COLO668 (cell line): ENCODE data around the gene MARCHF5.
"Not testable (repeated sequence)": the region's sequence is repeated elsewhere in the genome, so short reads cannot be mapped to it uniquely, and the experiment has no call there.

Experiments
- DNase-seq: peaks from one replicate; lab custom pipeline; 2025; ENCODE audit not compliant: unreplicated experiment; lab: John Stamatoyannopoulos, UW

The MARCHF5 gene

DNA sequence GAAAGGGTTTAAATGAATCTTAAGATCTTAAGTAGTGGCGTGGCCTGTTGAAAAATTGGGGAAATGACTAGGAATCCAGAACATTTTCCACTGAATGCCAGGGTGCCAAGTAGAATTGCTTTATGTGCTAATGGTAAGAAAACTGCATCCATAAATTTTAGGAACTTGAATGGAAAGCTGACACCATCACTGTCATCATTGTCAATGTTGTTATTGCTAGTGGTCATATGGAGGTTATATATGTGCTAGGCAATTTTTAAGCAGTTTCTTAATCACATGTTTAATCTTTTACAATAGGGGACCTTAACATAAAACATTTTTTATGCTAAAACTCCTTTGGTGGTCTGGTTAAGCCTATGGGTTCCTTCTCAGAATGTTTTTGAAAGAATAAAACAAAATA lies 13.1 kb downstream of the MARCHF5 start:
- DNase-seq = no peak

DNA sequence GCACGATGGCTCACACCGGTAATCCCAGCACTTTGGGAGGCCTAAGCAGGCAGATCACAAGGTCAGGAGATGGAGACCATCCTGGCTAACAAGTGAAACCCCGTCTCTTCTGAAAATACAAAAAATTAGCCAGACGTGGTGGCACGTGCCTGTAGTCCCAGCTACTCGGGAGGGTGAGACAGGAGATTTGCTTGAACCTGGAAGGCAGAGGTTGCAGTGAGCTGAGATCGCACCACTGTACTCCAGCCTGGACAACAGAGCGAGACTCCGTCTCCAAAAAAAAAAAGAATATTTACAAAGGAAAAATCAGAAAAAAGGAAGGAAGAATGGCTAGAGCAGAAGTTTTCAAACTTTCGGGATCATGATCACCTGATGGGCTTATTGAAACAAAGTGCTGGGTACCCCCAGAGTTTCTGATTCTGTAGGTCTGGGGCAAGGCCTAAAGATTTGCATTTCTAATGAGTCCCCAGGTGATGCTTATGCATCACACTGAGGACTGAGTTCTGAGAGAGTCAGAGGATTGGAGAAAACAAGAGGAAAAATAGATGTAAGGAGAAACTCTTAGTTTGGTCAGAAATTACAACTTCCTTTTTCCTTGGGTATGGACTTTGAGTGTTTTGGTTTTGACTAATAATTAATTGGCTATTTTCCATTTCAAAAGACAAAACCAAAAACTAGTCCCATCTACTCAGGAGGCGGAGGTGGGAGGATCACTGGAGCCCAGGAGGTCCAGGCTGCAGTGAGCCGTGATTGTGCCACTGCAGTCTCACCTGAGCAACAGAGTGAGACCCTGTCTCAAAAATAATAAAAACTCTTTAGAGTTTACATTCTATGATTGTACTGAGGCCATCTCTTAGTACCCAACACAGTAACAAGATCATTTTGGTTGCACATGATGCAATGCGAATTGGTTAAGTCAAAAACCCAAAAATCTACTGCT lies 14.4 kb downstream of the MARCHF5 start:
- DNase-seq = no peak

DNA sequence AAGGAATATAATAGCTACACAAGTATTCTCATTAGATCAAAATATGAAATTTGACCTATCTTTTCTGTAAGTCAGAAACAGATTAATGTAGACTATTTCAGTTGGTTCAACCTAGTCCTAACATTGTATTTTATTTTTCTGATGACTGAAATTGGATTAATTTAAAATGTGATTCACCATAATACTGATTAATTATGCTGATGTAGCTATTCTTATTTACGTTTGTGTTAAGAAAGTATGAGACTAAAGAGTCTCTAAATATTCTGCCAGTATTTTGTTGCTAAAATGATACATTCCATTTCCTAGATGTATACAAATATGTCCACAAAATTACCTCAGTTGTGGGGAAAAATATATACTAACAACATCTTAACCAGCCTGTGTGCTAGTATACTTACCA lies 18.3 kb downstream of the MARCHF5 start:
- no peak for DNase-seq

DNA sequence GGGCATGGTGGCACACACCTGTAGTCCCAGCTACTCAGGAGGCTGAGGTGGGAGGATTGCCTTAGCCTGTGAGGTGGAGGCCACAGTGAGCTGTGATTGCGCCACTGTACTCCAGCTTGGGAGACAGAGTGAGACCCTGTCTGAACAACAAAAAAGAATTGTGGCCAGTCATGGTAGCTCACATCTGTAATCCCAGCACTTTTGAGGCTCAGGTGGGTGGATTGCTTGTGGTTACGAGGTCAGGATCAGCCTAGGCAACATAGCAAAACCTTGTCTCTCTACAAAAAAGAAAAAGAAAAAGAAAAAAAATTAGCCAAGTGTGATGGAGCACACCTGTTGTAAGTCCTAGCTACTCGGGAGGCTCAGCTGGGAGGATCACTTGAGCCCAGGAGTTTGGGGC lies 22.8 kb downstream of the MARCHF5 start:
- no peak for DNase-seq

DNA sequence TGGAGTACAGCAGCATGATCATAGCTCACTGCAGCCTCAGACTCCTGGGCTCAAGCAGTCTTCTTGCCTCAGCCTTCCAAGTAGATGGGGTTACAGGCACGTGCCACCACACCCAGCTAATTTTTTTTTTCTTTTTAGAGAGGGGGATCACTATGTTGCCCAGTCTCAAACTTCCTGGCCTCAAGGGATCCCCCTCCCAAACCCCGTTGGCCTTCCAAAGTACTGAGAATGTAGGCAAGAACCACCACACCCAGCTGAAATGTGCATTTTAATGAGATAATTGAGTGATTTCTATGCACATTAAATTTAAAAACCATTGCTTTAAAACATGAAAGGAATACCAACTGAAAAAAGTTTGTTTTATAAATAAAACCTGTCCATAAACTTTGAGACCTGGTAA lies 25.6 kb downstream of the MARCHF5 start:
- DNase-seq = no peak

DNA sequence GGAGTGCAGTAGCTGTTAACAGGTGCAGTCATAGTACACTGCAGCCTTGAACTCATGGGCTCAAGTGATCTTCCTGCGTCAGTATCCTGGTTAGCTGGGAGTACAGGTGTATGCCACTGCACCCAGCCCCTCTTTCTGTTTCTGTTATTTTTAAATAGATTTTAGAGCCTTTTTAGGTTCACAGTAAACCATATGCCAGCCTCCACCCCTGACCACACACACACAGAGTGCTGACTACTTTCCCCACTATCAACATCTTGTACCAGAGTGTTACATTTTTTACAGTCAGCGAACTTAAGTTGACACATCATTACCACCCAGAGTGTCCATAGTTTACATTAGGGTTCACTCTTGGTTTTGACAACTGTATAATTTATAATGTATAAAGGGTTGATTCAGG lies 32.1 kb downstream of the MARCHF5 start:
- no peak for DNase-seq

DNA sequence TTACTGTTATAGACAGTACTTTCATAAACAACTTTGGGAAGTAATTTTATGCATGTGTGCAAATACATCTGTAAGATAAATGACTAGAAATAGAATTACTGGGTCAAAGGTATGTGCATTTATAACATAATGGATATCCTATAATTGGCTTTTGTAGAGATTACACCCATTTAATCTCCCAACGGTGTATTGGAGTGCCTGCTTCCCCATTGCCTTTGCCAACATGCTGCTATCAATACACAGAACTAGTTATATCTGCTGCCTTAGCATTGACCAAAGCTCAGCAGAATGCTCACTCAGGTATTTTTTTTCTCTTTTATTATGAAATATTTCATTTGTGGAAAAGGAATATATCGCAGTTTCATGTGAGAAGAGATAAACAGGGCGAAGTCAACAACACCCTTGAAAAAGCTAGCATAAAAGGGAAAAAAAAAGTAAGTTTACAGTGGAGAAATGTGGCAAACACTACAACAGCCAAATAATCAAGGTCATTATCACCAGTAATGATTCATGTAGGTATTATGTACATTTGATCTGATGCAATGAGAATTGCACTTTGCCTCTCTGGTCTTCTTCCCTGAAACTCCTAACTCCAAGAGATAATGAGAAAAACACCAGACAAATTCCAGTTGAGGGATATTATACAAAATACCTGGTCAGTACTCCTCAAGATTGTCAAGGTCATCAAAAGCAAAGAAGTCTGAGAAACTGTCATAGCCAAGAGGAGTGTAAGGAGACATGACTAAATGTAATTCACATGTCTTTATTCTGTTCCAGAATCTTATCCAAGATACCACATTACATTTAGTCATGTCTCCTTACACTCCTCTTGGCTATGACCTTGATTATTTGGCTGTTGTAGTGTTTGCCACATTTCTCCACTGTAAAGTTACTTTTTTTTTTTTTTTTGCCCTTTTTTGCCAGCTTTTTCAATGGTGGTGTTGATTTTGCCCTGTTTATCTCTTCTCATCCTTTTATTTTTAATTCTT lies 36.8 kb downstream of the MARCHF5 start:
- DNase-seq = no peak

DNA sequence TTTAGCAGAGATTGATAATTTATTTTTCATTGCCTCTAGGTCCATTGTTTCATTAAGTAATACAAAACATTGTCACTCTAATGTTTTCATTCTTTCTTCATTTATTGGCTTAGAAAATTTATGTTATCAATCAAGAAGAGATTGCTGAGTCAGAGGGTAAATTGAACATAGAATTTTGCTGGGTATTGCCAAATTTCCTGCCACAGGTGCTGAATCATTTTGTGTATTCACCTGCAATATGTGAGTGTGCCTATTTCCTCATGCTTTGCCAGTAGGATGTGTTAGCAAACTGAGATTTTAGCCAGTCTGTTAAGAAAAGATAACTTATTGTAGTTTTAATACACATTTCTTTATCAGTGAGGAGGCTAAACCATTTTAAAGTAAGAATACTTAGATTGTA lies 38.0 kb downstream of the MARCHF5 start:
- DNase-seq = no peak

DNA sequence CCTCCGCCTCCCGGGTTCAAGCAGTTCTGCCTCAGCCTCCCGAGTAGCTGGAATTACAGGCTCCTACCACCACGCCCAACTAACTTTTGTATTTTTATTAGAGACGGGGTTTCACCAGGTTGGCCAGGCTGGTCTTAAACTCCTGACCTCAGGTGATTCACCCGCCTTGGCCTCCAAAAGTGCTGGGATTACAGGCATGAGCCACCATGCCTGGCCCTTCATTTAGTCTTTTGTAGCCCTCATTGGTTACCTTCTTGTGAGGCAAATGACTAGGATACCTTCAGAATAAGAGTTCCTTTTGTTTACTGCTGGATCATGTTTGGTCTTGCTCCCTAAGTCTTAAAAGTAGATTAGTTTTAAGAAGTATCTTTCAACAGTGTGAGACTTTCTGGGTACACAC lies 39.0 kb downstream of the MARCHF5 start:
- not testable (repeated sequence) for DNase-seq

DNA sequence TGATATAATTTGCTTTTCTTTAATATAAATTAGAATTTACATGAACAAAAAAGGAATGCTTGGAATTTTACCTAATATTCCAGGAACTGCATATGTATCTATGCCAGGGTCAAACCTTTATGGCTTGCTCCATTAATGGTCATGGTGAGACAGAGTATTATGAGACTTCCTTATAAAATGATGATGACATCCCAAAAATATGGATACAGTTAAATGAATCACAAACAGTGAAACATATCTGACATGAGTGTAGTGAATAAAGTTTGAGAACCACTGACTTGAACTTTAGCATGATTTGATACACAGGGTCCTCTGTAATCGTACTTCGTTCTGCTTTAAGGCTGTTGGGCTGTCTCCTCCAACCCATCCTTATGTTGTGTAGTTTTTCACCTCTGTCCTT lies 51.8 kb downstream of the MARCHF5 start:
- no peak for DNase-seq

DNA sequence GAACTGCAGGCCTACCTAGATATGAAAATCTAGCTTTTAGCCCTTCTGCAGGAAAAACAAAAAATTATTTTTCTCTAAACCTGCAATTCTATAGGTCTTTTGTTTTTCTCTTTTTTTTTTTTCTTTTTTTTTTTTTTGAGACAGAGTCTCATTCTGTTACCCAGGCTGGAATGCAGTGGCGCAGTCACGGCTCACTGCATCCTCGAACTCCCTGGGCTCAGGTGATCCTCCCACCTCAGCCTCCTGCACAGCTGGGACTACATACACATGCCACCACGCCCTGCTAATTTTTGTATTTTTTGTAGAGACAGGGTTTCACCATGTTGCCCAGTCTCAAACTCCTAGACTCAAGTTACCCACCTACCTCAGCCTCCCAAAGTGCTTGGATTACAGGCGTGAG lies 54.6 kb downstream of the MARCHF5 start:
- not testable (repeated sequence) for DNase-seq

DNA sequence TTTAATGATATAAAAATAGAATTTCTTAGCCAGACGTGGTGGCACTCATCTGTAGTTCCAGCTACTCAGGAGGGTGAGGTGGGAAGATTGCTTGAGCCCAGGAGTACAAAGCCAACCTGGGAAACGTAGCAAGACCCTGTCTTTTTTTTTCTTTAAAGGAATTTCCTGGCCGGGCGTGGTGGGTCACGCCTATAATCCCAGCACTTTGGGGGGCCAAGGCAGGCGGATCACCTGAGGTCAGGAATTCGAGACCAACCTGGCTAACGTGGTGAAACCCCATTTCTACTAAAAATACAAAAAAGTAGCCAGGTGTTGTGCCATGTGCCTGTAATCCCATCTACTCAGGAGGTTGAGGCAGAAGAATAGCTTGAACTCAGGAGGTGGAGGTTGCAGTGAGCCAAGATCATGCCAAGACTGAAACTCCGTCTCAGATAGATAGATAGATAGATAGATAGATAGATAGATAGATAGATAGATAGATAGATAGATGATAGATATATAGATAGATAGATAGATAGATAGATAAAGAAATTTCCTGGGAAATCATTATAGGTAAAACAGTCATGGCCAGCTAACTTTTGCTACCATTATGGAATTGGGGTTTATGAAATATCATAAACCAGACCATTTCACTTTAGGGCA lies 56.2 kb downstream of the MARCHF5 start:
- DNase-seq = not testable (repeated sequence)

DNA sequence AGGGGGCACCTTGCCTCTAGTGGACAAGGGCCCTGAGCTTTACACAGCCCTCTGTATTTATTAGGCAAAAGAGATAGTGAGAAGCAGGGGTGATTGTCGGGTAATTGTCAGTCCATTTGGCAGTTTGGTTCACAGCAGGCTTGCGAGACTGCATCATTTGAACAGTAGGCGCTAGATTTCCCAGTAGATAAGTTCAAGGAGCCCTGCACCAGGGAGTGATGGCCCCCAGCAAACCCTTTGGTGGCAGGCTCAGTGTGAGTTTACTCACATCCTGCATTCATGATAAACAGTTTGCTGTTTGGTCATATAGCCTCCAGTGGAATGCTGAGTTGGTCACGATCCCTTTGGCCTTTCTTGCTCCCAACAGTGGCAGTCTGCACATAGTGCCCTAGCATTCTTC lies 59.4 kb downstream of the MARCHF5 start:
- no peak for DNase-seq

DNA sequence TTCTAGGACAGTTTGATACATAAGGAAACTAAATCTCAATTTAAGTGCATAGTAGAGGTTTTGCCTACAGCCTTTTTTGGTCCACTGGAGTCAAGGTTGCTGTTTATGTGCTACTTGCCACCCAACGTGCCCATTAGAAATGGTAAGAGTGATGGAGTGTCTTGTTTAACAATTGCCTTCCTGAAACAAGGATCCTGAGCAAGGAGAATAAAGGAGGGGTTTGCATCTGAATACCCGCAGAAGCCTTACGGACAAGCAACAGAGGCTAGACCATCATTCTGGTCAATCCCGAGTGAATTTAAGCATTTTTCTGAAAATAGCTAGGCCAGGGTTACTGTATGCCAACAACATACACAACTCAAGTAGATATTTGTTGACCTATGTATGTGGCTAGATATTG lies 63.6 kb downstream of the MARCHF5 start:
- no peak for DNase-seq

DNA sequence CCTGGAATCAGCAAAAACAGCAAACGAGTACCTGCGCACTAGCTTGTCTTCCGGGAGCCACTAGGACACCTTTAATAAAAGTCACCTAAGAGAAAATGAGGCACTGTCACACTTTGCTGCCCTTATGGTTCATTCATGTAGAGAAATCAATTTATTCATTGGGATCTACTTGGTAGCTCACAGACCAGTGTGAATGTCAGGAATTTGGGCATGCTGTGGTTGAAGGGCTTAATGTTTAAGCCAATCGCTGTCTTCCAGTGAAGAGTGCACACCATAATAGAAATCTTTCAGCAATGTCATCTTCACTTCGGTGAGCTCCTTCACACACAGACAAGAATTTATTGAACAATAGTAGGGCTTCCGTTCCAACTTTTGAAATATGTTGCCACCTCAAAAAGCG lies 65.1 kb downstream of the MARCHF5 start:
- DNase-seq = no peak

DNA sequence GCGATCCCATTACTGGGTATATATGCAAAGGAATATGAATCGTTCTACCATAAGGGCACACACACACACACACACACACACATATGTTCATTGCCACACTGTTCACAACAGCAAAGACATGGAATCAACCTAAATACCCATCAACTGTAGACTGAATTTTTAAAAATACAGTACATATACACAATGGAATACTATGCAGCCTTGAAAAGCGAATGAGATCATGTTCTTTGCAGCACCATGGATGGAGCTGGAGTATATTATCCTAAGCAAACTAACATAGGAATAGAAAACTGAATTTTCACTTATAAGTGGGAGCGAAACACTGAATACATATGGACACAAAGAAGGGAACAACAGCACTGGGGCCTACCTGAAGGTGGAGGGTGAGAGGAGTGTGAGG lies 72.5 kb downstream of the MARCHF5 start:
- no peak for DNase-seq

DNA sequence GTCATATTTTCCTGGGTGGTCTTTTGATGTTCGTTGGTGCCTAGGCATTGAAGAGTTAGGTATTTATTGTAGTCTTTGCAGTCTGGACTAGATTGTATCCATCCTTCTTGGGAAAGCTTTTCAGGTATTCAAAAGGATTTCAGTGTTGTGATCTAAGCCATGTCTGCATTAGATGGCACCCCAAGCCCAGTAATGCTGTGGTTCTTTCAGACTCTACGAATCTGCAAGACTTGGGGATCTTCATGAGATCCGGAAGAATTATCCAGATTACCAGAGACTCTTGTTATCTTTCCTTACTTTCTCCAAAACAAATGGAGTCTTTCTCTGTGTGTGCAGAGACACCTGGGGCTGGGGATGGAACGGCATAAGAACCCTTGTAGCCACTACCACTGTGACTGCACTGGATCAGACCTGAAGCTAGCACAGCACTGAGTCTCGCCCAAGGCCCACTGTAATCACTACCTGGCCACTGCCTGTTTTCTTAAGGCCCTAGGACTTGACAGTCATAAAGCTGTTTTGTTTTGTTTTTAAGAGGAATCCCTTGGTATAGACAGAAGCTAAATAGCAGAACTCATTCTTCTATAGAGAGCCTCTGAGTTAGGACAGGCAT lies 75.5 kb downstream of the MARCHF5 start:
- DNase-seq = no peak

DNA sequence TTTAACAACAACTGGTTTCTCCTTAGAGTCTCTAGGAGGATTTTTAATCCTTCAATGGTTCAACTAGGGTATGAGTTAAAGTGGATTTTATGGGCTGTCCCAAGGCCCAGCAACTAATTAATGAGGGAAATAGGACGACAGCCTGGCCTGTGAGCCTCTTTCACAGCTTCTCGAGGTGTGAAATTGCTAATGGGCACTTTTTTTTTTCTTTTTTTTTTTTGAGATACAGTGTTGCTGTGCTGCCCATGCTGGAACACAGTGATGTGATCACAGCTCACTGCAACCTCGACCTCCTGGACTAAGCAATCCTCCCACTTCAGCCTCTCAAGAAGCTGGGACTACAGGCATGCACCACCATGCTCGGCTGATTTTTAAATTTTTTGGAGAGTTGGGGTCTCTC lies 87.0 kb downstream of the MARCHF5 start:
- DNase-seq = no peak

DNA sequence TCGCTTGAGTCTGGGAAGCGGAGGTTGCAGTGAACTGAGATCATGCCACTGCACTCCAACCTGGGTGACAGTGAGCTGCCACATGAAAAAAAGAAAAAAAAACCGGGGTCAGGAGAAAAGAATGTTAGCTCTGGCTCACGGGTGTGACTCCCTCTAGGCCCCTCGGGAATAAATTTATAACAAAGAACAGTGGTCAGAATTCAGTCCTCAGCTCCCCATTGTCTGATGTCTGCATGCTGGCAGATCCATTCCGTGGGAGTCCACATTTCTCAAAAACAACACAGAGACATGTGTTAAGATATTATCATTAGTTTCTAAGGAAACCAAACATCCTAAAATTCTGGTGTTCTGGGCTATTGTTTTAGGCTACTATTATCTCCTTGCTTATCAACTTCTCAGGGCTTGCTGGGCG lies 90.6 kb downstream of the MARCHF5 start:
- DNase-seq = no peak

DNA sequence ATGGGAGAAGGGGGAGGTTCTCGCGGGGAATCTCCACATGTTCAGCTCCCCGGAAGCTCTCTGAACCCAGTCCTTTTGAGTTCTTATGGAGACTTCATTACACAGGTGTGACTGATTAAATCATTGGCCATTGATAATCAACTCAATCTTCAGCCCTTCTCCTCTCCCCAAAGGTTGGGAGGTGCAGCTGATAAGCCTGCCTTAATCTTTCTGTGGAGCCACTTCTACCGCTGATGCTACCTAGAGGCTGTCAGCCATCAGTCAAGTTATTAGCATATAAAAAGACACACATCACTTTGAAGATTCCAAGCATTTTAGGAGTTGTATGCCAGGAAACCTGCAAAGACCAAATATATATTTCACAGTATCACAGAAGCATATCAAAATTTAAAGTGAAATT lies 91.7 kb downstream of the MARCHF5 start:
- no peak for DNase-seq

DNA sequence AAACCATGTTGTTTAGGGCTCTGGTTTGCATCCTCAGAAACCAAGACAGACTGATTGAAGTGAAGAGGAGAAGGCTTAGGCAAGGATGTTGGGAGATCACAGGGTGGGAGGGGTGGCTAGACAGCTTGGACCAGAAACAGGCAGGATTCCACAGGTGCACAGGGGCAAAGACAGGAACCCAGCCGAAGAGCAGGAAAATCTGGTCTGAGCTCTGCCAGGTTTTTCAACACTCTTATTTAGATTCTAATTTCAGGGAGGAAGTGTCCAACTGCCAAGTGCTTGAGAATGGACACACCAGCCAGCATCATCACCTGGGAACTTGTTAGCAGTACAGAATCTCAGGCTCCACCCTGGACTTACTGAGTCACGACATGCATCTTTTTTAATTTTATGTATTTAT lies 93.8 kb downstream of the MARCHF5 start:
- no peak for DNase-seq
